T-cell (primary cell): ENCODE data around the gene PRR5L. TPM values are rescaled to one million over a fixed set of nuclear protein-coding genes. Genes with fewer than 3 reads are reported as not detected.

ENCODE experiments used
- ATAC-seq, 4 experiments: fragments of 200-7000 bp in 3 of 4; fragments of 150-1000 bp in 1 of 4; cut with Tn5 transposase; replicated peaks in 1 of 4; 1 replicate in 3 of 4; 2 replicates in 1 of 4; pipeline ENCODE4 v1.10.0; 2021; ENCODE audit warnings: moderate library complexity in 3 of 4, mild to moderate bottlenecking in 2 of 4, moderate number of reproducible peaks in 1 of 4
- CTCF ChIA-PET, 2 donors: fragments of 300-600 bp; sonication (Branson Sonifier 250); formaldehyde crosslinking; loops; one replicate each; lab custom pipeline; 2022; ENCODE audit warnings: antibody characterized with exemption in 2 of 2; lab: Charles Lee
- POLR2A ChIA-PET, 2 donors: fragments of 300-600 bp; sonication (Branson Sonifier 250); formaldehyde crosslinking; loops; one replicate each; lab custom pipeline; 2022; ENCODE audit warnings: antibody characterized with exemption in 2 of 2; lab: Charles Lee
- DNase-seq, 35 experiments: peaks; one replicate each; pipeline versions ENCODE4 v3.0.0 to v3.0.0-alpha.2; 2013 to 2023
- H3K27ac ChIP-seq: one replicate; pipeline ENCODE4 v1.5.1; 2013; ENCODE audit warnings: low read length
- H3K27me3 ChIP-seq, 2 experiments: replicated peaks in 1 of 2; 1 replicate in 1 of 2; 2 replicates in 1 of 2; pipeline versions ENCODE4 v1.6.1 to v1.7.0; 2013; ENCODE audit warnings: low read length in 1 of 2, mixed read lengths in 1 of 2; ENCODE audit not compliant: control insufficient read depth in 2 of 2, insufficient read depth in 2 of 2; ENCODE audit errors: extremely low read depth in 1 of 2
- H3K36me3 ChIP-seq, 2 donors: 1 replicate in 1 of 2; 2 replicates in 1 of 2; pipeline versions ENCODE4 v1.6.1 to v1.7.0; 2013; ENCODE audit warnings: low read length in 1 of 2; ENCODE audit not compliant: control insufficient read depth in 2 of 2, insufficient read depth in 1 of 2; ENCODE audit errors: extremely low read depth in 1 of 2
- H3K4me1 ChIP-seq, 2 experiments: 1 replicate in 1 of 2; 2 replicates in 1 of 2; pipeline versions ENCODE4 v1.6.1 to v1.7.0; 2013; ENCODE audit warnings: low read length in 2 of 2, mixed read lengths in 1 of 2; ENCODE audit not compliant: insufficient read depth in 2 of 2, control insufficient read depth in 1 of 2; ENCODE audit errors: extremely low read depth in 1 of 2
- H3K4me3 ChIP-seq, 2 donors: 1 replicate in 1 of 2; 2 replicates in 1 of 2; pipeline versions ENCODE4 v1.5.1 to v1.7.0; 2013; ENCODE audit warnings: mild to moderate bottlenecking in 2 of 2, low read length in 1 of 2, moderate library complexity in 1 of 2; ENCODE audit not compliant: control insufficient read depth in 1 of 2; ENCODE audit errors: extremely low read depth in 1 of 2
- H3K9me3 ChIP-seq: 2 replicates; pipeline ENCODE4 v1.7.0; 2013
- H3K27ac Mint-ChIP-seq, 2 donors: one replicate each; pipeline ENCODE4 v1.8.0; 2020 to 2021; ENCODE audit warnings: mild to moderate bottlenecking in 2 of 2, mixed read lengths in 2 of 2
- H3K27me3 Mint-ChIP-seq, 2 donors: one replicate each; pipeline ENCODE4 v1.8.0; 2021 to 2022; ENCODE audit warnings: mixed read lengths in 2 of 2
- H3K36me3 Mint-ChIP-seq: one replicate; pipeline ENCODE4 v1.8.0; 2021; ENCODE audit warnings: mixed read lengths
- H3K4me1 Mint-ChIP-seq, 3 donors: one replicate each; pipeline ENCODE4 v1.8.0; 2020 to 2022; ENCODE audit warnings: mixed read lengths in 3 of 3, mild to moderate bottlenecking in 1 of 3
- H3K4me3 Mint-ChIP-seq, 3 donors: one replicate each; pipeline ENCODE4 v1.8.0; 2020 to 2022; ENCODE audit warnings: mild to moderate bottlenecking in 3 of 3, mixed read lengths in 3 of 3, moderate library complexity in 3 of 3
- H3K9me3 Mint-ChIP-seq, 3 donors: one replicate each; pipeline ENCODE4 v1.8.0; 2020 to 2022; ENCODE audit warnings: mixed read lengths in 3 of 3
- WGBS: methylation state at CpG from one replicate; pipeline ENCODE4 v1.1.5; 2013; ENCODE audit warnings: missing lambda C conversion rate; ENCODE audit not compliant: insufficient coverage; 5-methylcytosine and 5-hydroxymethylcytosine counted together
- total RNA-seq, 35 experiments: library from RNA in 6 of 35; stranded (reverse) in 6 of 35; fragments of 120-200 nt in 1 of 35; gene quantifications; one replicate each; pipeline versions ENCODE4 v1.2.1 to v1.2.4 and lab custom pipeline; 2013 to 2026

PRR5L gene
- total RNA-seq, 5 donors from 2014 or later (not counting 1 experiment from before 2014, with no cell fraction given) = 22.3 to 64.0 (median 31.3) TPM

GRCh38 chr11:36361901-36362391, 65.9 kb downstream of the PRR5L start:
- Histone ChIP-seq H3K27ac (peak overlapping the region; percentile 4), H3K27me3 (no peaks in the 10 kb centered on the region), H3K36me3 (no peaks in the 10 kb centered on the region), H3K4me3 (peak overlapping the region in 1 of 2 donors; percentile 9), H3K9me3 (no peaks in the 10 kb centered on the region), H3K4me1 (peaks cover 0 to 22% of the 10 kb centered on the region in 2 experiments)
- Mint-ChIP-seq H3K36me3 (no peaks in the 10 kb centered on the region), H3K27me3 (peaks cover 8 to 19% of the 10 kb centered on the region in 2 donors), H3K9me3 (no peaks in the 10 kb centered on the region), H3K4me3 (peak overlapping the region; percentile 44 to 63 (median 50)), H3K4me1 (peaks cover 24 to 69% (median 33%) of the 10 kb centered on the region in 3 donors), H3K27ac (peak overlapping the region; percentile 50 to 77)
- ChIA-PET CTCF (no interaction called here), POLR2A (no interaction called here)
- WGBS = no CpG with 5 or more reads among the region's 11 CpGs
- no peak for ATAC-seq
- DNase-seq = peak in 1 of 35 experiments; percentile 12

- no peak for ATAC-seq
- H3K4me3 Mint-ChIP-seq = peak overlapping the region in 2 of 3 donors; percentile 32 to 56
- POLR2A ChIA-PET = interaction anchor here in 1 of 2 donors (0.6 to 0.9 kb wide), 2 partner anchors 9 to 18 kb away, joined by 3 to 4 read pairs; no protein-coding TSS in a partner anchor
Observed at GRCh38 chr11:36362902-36363301, 66.8 kb downstream of the PRR5L start.

GRCh38 chr11:36363361-36364268, 67.5 kb downstream of the PRR5L start:
- POLR2A ChIA-PET = interaction anchor here in 1 of 2 donors (0.6 to 0.9 kb wide), 2 partner anchors 10 to 17 kb away, joined by 3 to 4 read pairs; no protein-coding TSS in a partner anchor
- Mint-ChIP-seq H3K36me3 (no peaks in the 10 kb centered on the region), H3K9me3 (no peaks in the 10 kb centered on the region), H3K4me1 (peaks cover 24 to 53% (median 30%) of the 10 kb centered on the region in 3 donors), H3K27me3 (peaks cover 11 to 16% of the 10 kb centered on the region in 2 donors), H3K27ac (peak overlapping the region; percentile 55 to 64), H3K4me3 (peak overlapping the region in 1 of 3 donors; percentile 10)
- 40% methylated on average over 2 of the region's 5 CpGs for WGBS
- CTCF ChIA-PET = interaction anchor here in 1 of 2 donors (0.9 to 1.1 kb wide), 7 partner anchors 11 to 138 kb away, joined by 3 to 7 read pairs (median 3); no protein-coding TSS in a partner anchor
- Histone ChIP-seq H3K4me3 (no peak overlapping the region), H3K9me3 (no peaks in the 10 kb centered on the region), H3K36me3 (no peaks in the 10 kb centered on the region), H3K4me1 (peaks cover 0 to 22% of the 10 kb centered on the region in 2 experiments), H3K27ac (no peak overlapping the region), H3K27me3 (no peaks in the 10 kb centered on the region)
- DNase-seq (no peak), ATAC-seq (no peak)

More at GRCh38 chr11:36362902-36363301, 66.8 kb downstream of the PRR5L start:
- no CpG with 5 or more reads among the region's 4 CpGs for WGBS
- no peaks in the 10 kb centered on the region for H3K36me3 Mint-ChIP-seq
- CTCF ChIA-PET = interaction anchor here in 1 of 2 donors (0.9 to 1.0 kb wide), 3 partner anchors 12 to 116 kb away, joined by 3 to 4 read pairs (median 3); no protein-coding TSS in a partner anchor
- H3K27ac Mint-ChIP-seq = peak overlapping the region; percentile 74 to 77
- H3K36me3 ChIP-seq = no peaks in the 10 kb centered on the region
- peaks cover 12 to 17% of the 10 kb centered on the region in 2 donors for H3K27me3 Mint-ChIP-seq
- peaks cover 0 to 22% of the 10 kb centered on the region in 2 experiments for H3K4me1 ChIP-seq
- no peak overlapping the region for H3K4me3 ChIP-seq
- H3K27me3 ChIP-seq = no peaks in the 10 kb centered on the region
- H3K4me1 Mint-ChIP-seq = peaks cover 24 to 60% (median 33%) of the 10 kb centered on the region in 3 donors
- H3K9me3 Mint-ChIP-seq = no peaks in the 10 kb centered on the region
- H3K9me3 ChIP-seq = no peaks in the 10 kb centered on the region
- no peak overlapping the region for H3K27ac ChIP-seq
- no peak for DNase-seq

- Histone ChIP-seq H3K27me3 (no peaks in the 10 kb centered on the region), H3K36me3 (no peaks in the 10 kb centered on the region), H3K4me3 (no peak overlapping the region), H3K9me3 (no peaks in the 10 kb centered on the region), H3K4me1 (peaks cover 0 to 19% of the 10 kb centered on the region in 2 experiments), H3K27ac (no peak overlapping the region)
- ATAC-seq (no peak), DNase-seq (no peak)
- Mint-ChIP-seq H3K36me3 (no peaks in the 10 kb centered on the region), H3K9me3 (no peaks in the 10 kb centered on the region), H3K4me1 (peaks cover 21 to 43% (median 30%) of the 10 kb centered on the region in 3 donors), H3K4me3 (no peak overlapping the region), H3K27ac (peak overlapping the region in 1 of 2 donors; percentile 64), H3K27me3 (peaks cover 10 to 16% of the 10 kb centered on the region in 2 donors)
- ChIA-PET CTCF (interaction anchor here in 1 of 2 donors (1.0 to 1.1 kb wide), 4 partner anchors 11 to 137 kb away, joined by 3 to 7 read pairs (median 3); no protein-coding TSS in a partner anchor), POLR2A (interaction anchor here in 1 of 2 donors (0.6 kb wide), 1 partner anchor 11 kb away, joined by 3 read pairs; no protein-coding TSS in a partner anchor)
- 61% methylated on average over 7 of the region's 10 CpGs for WGBS
Observed at GRCh38 chr11:36364551-36365325, 68.7 kb downstream of the PRR5L start.

- ChIA-PET POLR2A (no interaction called here), CTCF (no interaction called here)
- Histone ChIP-seq H3K9me3 (no peaks in the 10 kb centered on the region), H3K27ac (no peak overlapping the region), H3K4me3 (no peak overlapping the region), H3K36me3 (no peaks in the 10 kb centered on the region), H3K4me1 (peaks cover 0 to 10% of the 10 kb centered on the region in 2 experiments), H3K27me3 (no peaks in the 10 kb centered on the region)
- Mint-ChIP-seq H3K4me1 (peaks cover 9 to 31% (median 20%) of the 10 kb centered on the region in 3 donors), H3K27me3 (peaks cover 12 to 21% of the 10 kb centered on the region in 2 donors), H3K36me3 (no peaks in the 10 kb centered on the region), H3K27ac (no peak overlapping the region), H3K4me3 (no peak overlapping the region), H3K9me3 (no peaks in the 10 kb centered on the region)
- no peak for DNase-seq
- no peak for ATAC-seq
Observed at GRCh38 chr11:36365907-36366306, 69.8 kb downstream of the PRR5L start.
